ENCODE results near the gene CUX1.

DNA sequence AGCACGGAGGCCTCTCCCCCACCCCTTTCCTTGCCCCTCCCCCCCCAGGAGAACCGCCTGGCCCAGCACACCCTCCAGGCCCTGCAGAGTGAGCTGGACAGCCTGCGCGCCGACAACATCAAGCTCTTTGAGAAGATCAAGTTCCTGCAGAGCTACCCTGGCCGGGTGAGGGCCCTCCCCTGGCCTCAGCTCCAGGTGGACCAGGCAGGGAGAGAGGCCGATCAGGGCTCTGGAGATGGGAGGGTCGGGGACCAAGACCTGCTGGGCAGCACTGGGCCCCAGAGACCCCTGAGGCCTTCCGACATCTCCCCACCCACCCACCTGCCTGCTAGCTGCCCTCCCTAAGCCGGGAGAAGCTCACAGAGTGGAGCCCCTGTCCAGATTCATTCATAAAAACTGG is 460.5 kb downstream of the CUX1 start:
- TF ChIP-seq, protein P1, sequence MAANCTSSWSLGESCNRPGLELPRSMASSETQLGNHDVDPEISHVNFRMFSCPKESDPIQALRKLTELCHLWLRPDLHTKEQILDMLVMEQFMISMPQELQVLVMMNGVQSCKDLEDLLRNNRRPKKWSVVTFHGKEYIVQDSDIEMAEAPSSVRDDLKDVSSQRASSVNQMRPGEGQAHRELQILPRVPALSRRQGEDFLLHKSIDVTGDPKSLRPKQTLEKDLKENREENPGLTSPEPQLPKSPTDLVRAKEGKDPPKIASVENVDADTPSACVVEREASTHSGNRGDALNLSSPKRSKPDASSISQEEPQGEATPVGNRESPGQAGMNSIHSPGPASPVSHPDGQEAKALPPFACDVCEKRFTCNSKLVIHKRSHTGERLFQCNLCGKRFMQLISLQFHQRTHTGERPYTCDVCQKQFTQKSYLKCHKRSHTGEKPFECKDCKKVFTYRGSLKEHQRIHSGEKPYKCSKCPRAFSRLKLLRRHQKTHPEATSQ (tag by site-specific recombination; IDR thresholded peaks at IDR 0.05), result no peak
- TF ChIP-seq SP2 (tag by site-specific recombination; IDR thresholded peaks at IDR 0.05) (no peak), ZNF776 (tag by site-specific recombination; IDR thresholded peaks at IDR 0.05; ENCODE audit: borderline replicate concordance) (no peak), ZNF423 (tag by site-specific recombination; IDR thresholded peaks at IDR 0.05) (no peak), ZBTB1 (tag by site-specific recombination; IDR thresholded peaks at IDR 0.05) (no peak), ZNF292 (tag by site-specific recombination; IDR thresholded peaks at IDR 0.05; ENCODE audit: borderline replicate concordance, low read depth) (no peak), GLIS2 (tag by site-specific recombination; IDR thresholded peaks at IDR 0.05) (no peak), MYNN (tag by site-specific recombination; IDR thresholded peaks at IDR 0.05; ENCODE audit: borderline replicate concordance) (no peak), ZNF335 (tag by site-specific recombination; conservative IDR thresholded peaks at IDR 0.05) (no peak), ZNF548 (tag by site-specific recombination; IDR thresholded peaks at IDR 0.05) (no peak)
- TF ChIP-seq, protein P2, sequence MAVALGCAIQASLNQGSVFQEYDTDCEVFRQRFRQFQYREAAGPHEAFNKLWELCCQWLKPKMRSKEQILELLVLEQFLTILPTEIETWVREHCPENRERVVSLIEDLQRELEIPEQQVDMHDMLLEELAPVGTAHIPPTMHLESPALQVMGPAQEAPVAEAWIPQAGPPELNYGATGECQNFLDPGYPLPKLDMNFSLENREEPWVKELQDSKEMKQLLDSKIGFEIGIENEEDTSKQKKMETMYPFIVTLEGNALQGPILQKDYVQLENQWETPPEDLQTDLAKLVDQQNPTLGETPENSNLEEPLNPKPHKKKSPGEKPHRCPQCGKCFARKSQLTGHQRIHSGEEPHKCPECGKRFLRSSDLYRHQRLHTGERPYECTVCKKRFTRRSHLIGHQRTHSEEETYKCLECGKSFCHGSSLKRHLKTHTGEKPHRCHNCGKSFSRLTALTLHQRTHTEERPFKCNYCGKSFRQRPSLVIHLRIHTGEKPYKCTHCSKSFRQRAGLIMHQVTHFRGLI (tag by site-specific recombination; IDR thresholded peaks at IDR 0.05), result no peak
- TF ChIP-seq, protein P3, sequence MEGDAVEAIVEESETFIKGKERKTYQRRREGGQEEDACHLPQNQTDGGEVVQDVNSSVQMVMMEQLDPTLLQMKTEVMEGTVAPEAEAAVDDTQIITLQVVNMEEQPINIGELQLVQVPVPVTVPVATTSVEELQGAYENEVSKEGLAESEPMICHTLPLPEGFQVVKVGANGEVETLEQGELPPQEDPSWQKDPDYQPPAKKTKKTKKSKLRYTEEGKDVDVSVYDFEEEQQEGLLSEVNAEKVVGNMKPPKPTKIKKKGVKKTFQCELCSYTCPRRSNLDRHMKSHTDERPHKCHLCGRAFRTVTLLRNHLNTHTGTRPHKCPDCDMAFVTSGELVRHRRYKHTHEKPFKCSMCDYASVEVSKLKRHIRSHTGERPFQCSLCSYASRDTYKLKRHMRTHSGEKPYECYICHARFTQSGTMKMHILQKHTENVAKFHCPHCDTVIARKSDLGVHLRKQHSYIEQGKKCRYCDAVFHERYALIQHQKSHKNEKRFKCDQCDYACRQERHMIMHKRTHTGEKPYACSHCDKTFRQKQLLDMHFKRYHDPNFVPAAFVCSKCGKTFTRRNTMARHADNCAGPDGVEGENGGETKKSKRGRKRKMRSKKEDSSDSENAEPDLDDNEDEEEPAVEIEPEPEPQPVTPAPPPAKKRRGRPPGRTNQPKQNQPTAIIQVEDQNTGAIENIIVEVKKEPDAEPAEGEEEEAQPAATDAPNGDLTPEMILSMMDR (tag by site-specific recombination; IDR thresholded peaks at IDR 0.05), result no peak
- TF ChIP-seq, protein P4, sequence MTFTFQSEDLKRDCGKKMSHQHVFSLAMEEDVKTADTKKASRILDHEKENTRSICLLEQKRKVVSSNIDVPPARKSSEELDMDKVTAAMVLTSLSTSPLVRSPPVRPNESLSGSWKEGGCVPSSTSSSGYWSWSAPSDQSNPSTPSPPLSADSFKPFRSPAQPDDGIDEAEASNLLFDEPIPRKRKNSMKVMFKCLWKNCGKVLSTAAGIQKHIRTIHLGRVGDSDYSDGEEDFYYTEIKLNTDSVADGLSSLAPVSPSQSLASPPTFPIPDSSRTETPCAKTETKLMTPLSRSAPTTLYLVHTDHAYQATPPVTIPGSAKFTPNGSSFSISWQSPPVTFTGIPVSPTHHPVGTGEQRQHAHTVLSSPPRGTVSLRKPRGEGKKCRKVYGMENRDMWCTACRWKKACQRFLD (tag by site-specific recombination; IDR thresholded peaks at IDR 0.05), result no peak
